GM21619 (cell line): Measurements from ENCODE around the gene GRIPAP1.

Source experiments
- ATAC-seq: cut with Tn5 transposase; IDR thresholded peaks from one replicate; pipeline ENCODE4 v1.9.1; 2021; ENCODE audit not compliant: unreplicated experiment

GRIPAP1 gene, protein sequence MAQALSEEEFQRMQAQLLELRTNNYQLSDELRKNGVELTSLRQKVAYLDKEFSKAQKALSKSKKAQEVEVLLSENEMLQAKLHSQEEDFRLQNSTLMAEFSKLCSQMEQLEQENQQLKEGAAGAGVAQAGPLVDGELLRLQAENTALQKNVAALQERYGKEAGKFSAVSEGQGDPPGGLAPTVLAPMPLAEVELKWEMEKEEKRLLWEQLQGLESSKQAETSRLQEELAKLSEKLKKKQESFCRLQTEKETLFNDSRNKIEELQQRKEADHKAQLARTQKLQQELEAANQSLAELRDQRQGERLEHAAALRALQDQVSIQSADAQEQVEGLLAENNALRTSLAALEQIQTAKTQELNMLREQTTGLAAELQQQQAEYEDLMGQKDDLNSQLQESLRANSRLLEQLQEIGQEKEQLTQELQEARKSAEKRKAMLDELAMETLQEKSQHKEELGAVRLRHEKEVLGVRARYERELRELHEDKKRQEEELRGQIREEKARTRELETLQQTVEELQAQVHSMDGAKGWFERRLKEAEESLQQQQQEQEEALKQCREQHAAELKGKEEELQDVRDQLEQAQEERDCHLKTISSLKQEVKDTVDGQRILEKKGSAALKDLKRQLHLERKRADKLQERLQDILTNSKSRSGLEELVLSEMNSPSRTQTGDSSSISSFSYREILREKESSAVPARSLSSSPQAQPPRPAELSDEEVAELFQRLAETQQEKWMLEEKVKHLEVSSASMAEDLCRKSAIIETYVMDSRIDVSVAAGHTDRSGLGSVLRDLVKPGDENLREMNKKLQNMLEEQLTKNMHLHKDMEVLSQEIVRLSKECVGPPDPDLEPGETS

DNA sequence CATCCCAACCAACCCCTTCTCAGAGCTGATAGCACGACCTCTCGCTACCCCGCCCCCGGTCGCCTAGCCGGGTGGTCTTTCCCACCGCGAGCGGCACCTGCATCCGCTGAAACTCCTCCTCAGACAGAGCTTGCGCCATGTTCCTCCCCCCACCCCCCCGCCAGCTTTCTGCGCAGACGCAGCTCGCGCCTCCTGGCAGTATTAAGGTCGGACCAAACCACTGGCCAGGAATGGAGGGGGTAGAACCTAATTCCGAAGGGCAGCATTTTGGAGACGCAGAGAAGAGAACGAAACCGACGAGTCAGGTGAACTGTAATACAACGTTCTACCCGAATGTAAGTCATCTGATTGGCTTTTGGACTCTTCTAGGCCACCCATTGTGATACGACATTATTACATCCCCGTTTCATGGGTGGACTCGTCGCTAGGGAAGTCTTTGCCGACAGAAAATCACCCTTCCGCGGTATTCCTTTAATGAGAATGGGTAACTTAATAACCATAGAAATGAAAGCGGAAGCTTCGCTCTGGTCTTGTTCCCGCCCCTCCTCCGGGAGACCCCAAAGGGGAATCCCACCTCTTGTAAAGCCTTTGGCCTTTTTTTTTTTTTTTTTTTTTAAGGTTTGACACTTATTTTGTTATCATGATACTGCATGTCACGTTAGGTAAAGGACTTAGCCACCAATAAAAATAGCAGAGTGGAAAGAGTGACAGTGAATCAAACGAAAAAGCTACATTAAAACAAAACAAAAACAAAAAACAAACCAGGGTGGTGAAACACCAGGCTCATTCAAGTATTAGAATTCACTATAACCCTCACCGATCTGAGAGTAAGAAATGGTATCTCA lies at the start of gene GRIPAP1:
GRIPAP1 (minus strand) TSS at position 174 of the 845 bp plus-strand sequence; CDS start at position 139, 35 bp downstream.
- peak; percentile 73 for ATAC-seq

DNA sequence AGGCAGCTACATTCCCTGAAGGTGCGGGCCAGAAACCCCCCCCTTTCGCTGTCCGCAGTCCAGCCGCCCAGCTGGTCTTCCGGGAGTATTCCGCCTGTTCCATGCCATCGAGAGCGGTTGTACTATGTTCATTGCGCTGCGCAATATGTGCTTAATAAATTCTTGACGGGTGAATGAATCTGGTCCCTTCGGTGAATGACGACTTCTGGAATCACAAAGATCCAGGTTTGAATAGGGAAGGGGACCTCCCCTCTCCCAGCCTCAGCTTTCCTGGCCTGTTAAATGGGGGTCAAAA lies 41.9 kb upstream of the GRIPAP1 start:
- ATAC-seq: no peak

DNA sequence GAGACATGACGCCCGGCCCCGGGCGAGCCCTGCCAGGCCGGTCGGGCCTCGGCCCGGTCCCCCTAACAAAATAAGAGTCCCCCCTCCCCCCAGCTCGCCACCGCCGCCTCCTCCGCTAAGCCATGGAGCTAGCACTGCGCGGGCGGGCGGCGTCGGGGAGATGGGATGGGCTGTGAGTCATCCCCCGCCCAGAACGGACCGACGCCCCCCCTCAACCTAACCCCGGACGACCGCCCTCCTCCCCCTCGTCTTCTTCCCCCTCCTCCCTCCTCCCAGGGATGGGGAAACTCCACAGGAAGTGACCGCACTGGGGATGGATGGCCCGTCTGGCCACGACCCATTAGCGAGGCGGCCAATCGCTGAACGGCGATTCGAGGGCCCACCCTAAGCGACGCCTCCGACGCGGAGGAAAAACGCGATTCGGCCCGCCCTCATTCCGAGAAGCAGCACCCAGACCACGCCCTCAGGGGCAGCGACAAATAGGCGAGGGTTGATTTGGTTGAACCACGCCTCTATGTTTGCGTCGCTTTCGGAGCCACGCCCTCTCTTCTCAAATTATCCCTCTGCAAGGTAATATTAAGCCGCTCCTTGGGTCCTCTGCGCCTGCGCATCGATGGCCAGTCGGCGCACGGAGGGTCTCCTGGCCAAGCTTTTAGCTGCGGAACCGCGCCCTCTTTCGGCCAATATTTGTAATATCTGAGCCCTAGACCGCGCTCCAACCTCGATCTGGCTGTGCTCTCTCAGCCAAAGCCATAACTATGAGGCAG lies 41.3 kb upstream of the GRIPAP1 start, which contains the start of gene TFE3:
TFE3 (minus strand) TSS at position 138 of the 767 bp plus-strand sequence; CDS start at position 7, 131 bp downstream.
- ATAC-seq: peak; percentile 90

DNA sequence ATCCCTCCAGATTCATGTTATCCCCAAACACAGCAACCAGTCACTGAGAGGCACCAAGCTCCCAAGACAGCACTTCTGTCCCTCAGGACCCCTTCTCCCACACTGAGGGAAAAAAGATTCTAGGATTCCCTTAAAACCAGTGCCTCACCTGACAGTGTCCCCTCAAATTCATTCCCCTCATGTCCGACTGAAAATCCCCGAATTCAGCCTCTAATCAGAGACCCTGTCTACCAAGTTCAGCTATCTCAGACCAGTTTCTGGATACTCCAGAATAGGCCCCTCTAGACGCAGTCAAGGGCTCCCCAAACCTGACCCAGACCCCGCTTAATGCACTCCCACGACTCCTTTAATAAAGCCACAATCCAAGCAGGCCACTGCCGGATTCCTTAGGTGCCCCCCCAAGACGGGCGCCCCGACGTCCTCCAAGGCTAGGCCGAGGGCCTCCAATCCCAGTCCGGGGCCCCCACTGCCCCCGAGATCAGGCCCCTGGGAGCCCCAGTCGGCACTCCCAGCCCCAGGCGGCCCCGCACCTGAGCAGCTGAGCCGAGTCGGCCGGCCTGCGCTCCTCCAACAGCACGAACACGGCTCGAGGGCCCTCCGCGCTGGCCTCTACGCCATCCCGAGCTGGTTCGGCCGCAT lies 40.6 kb upstream of the GRIPAP1 start:
- ATAC-seq: no peak

DNA sequence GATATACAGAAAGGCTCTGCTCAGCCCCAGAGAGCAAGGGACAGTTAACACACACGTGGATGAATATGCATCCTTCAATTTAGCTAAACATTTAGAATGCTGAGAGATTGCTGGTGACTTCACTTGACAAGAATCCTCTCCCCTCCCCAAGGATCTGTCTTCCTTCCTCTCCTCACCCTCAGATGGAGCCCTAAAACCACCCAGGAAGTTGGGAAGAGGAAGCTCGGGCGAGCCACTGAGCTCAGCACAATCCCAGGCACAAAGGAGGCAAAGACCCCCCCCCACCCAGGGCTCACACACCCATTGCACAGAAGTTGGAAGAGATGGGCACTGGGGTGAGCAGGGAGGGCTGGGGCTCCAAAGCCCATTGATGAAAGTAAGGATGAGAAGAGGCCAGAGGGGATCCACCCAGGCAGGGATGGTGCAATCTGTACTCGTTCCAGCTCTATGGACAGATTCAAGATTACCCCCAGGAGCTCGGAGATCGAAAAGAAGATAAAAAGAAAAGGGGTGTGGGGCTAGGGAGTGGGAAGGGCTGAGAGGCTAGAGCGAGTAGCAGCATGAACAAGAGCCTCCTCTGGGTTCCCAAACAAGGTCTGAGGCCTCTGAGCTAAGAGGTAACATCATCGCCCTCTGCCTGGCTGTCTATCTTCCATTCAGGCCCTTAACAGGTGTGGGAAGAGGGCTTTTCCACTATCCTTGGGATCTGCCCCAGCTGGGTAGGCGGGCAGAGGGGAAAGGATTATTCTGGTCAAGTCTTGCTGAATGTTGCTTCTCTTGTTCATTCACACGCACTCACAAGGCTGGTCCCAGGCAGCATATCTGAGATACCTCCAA lies 39.9 kb upstream of the GRIPAP1 start:
- ATAC-seq: no peak

DNA sequence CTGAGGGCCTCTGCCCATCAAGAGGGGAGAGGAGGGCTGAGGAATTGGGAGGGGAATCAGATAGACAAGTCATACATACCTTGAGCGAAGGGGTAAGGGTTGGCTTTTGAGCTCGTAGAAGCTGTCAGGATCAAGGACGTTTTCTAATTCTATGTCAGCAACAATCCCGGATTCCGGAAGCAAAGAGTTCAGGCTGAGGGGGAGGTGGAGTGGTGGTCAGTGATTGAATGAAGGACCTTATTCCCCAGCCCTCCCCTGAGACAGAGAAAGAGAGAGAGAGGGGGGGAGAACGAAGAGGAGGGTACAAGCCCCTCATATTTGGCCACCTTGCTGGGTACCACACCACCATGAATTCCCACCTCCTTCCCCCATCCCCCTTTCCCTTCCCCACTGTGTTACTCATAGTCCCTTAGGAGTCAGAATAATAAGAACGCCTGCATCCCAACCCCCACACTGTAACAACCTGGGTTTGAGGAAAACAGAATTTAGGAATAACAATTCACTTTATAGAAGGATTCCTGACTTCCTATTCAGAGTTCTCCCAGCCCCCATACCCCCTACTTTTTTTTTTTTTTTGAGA lies 38.4 kb upstream of the GRIPAP1 start:
- no peak for ATAC-seq

DNA sequence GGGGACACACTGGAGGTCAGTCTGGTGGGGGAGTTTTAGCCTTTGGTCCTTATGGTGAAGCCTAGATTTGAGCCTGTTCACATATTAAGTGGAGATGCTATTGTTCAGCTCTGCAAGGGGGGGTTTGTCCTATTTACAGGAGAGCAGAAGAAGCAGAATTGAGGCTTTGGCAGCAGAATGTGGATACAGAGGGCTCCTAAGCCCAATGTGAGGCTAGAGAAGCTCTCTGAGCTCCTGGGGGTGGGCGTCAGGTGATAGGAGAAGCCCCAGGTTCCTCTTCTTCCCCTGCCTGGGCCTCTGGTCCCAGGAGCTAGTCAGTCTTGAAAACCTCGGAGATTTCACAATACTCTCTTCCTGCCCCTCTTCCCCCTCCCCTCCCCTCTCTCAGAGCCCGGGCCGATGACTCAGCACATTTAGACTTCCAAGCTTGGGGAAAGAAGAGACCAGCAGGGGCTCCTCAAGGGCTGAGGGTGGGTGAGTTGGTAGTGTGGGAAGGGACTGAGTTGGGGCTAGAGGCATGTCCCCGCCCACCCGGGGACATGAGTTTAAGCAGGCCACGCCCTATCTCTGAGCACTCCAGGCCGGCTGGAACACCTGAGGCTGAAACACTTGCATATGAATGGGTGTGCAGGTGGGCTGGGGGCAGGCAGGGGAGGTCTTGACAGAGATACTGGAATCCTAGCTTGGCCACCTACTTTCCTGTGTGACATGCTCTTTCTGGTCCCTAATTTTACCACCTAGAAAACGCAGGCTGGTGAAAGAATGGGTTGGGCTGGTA lies 37.7 kb upstream of the GRIPAP1 start:
- no peak for ATAC-seq

DNA sequence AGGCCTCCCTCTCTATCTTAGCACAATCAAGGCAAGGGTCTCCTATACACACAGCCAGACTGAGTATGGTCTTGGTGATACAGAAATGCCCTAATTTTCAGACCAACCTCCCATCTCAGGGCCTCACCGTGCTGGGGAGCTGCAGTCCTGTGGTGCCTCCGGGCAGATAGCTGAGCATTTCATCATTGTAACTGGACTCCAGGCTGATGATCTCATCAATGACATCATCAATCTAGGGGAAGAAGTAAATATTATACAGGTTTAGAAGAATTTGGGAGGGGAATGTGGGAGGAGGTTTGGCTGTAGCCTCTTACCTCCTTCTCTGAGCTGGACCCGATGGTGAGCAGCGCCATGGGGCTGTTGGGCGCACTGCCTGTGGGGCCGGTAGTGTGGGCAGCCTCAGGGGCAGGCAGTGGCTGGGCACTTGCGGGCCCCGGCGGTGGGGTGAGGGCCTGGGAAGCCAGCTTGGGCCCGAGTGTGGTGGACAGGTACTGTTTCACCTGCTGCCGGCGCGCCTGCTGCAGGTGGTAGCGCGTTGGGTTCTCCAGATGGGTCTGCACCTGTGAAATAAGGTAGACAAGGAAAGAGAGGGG lies 35.9 kb upstream of the GRIPAP1 start:
- ATAC-seq: no peak

DNA sequence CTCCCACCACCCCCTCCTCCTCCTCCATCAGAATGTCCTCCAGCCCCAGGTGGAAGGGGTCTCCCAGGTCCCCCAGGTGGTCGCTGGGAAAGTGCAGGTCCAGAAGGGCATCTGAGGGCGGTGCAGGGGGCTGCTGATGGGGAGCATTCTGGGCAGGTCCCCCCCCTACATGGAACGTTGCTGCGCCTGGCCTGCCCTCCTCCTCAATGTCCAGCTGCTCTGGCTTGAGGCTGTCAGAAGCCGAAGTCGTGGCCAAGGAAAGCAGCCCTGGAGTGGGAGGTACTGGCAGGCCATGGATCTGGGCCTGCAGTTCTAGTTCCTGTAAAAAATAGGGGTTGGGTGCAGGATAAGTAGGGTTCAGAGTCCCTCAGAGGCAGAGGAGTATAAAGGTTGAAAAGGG lies 28.2 kb upstream of the GRIPAP1 start:
- no peak for ATAC-seq

DNA sequence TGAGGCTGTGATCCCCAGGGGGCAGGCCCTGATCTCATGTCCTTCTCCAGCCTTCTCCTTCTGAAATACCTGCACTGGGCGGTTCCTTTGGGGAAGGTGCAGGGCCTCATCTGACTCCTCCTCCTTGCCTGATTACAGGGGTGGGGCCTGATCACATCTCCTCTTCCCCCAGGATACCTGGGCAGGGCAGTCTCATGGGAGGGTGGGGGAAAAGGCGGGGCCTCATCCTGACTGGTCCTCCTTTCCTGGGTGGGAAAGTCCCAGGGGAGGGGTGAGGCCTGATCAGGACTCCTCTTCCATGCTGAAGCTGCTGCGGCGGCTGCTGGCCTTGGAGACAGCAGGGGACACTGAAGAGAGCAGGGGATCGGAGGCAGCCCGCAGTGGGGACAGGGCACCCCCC lies 27.8 kb upstream of the GRIPAP1 start:
- ATAC-seq: no peak

DNA sequence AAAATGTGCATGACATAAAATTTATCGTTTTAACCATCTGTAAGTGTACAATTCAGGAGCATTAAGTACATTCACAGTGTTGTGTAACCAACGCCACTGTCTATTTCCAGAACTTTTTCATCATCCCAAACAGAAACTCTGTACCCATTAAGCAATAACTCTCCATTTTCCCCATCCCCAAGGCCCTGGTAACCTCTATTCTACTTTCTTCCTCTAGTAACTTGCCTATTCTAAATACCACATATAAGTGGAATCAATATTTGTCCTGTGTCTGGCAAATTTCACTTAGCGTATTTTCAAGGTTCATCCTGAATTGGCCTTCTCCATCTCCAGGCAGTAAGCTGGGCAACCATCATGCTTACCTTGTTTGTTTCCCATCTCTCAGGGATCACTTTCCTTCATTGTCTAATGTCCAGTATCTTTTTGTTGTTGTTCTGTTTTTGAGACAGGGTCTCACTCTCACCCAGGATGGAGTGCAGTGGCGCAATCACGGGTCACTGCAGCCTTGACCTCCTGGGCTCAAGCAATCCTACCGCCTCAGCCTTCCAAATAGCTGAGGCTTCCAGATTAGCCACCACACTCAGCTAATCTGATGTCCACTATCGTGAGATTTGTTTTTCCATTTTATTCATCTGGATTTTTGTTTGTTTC lies 17.7 kb upstream of the GRIPAP1 start:
- no peak for ATAC-seq

DNA sequence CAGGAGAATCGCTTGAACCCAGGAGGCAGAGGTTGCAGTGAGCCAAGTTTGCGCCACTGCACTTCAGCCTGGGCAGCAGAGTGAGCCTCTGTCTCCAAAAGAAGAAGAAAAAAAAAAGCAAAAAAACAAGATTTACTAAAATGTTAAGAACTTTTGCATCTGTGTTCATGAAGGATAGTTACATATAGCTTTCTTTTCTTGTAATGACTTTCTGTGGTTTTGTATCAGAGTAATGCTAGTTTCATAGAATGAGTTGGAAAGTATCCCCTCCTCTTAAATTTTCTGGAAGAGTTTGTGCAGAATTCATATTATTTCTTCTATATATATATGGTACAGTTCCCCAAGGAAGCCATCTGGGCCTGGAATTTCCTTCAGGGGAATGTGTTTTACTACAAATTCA lies 17.0 kb upstream of the GRIPAP1 start:
- ATAC-seq: no peak

DNA sequence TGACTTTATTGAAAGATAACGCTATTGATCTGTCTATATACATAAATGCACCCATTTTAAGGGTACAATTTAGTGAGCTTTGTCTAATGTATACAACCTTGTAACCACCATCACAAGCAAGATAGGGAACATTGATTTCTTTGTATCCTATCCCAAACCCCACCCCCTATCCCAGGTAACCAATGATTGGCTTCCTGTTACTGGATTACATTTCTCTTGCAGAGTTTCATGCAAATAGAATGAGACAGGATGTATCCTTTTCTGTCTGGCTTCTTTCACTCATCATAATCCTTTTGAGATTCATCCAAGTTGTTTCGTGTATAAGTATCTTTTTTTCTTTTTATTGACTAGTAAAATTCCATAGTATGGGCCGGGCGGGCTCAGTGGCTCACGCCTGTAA lies 1.6 kb upstream of the GRIPAP1 start:
- no peak for ATAC-seq

DNA sequence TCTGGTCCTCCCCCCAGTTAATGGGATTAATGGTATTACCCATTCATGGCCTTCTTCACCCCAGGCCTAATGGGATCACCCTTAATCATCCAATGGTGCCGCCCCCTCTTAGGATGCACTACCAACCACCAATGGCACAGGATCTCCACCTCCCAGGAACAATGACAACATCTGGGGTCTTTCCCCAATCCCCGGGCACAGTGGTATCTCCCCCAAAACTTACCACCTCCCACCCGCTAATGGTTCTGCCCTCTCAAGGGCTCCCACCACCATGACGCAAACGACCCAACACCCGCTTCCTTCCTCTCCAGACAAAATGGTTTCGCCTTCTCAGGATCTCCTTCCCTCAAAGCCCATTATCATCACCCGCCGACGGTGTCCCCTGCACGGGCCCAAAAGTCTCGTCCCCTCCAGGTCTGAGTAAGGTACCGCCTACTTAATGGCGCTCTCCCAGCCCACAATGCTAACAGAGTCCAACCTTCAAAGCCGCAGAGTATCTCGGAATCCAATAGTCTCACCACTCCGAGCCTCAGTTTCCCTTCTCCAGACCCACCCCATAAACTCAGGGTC lies 458 bp downstream of the GRIPAP1 start:
- peak; percentile 19 for ATAC-seq

DNA sequence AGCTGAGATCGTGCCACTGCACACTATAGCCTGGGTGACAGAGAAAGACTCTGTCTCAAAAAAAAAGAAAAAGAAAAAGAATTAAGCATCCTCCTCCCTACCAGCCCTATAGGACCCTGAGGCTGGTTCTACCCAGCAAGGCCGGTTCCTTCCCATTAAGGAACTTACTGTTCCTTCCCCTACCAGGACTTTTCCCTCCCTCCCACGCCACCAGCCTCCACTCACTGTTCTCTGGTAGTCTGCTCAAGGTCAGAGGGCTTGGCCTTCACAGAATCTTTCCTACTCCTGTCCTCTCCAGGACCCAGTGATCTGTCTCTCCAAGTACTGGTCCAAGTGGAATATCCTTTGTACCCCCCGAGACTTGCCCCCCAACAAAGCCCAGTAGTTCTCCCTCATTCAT lies 1.4 kb downstream of the GRIPAP1 start:
- ATAC-seq: no peak

DNA sequence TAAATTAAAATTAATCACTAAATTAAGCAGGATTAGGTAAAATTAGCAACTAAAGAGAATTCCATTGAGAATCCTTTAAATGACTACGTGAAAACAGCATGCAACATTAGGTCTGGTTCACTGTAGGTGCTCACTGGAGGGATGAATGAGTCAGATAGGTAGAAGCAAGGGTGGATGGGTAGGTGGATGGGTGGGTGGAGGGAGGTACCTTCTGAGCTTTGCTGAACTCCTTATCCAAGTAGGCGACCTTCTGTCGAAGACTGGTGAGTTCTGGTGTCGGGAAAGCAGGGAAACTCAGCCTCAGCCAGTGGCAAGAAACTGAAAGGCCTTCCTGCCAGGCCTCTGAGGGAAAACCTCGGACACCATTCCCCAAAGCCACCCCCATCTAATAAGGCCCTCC lies 3.0 kb downstream of the GRIPAP1 start:
- ATAC-seq: no peak

DNA sequence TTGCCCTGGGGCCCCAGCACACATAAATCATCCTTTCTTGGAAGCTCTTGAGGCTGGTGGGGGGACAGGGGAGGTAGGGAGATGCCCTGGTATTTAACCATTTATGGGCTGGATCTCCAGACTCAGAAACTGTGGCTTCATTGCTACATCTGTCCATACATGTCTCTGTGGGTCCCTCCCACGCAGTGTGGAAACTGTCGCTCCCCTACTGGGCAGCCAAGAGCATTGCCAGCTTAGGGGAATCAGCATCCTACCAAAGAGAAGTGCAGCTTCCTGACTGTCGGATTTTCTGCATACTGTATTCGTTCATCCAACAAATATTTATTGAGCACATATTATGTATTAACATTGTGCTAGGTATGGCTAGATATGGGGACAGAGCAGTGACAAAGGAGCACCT lies 3.7 kb downstream of the GRIPAP1 start:
- ATAC-seq: no peak
